Colon (tissue), 2 donors: ENCODE results near the gene ILDR1.
A peak's percentile ranks its signal among the peaks of the same experiment; 100 is the strongest.

Experiments used
- FAIRE-seq: peaks from 2 replicates; lab custom pipeline; 2012; peaks lifted over from hg19 to GRCh38; lab: Jason Lieb, UNC
- donor health status: control.
- donor health status: control.

The ILDR1 gene

GRCh38 chr3:121992601-121993560 is 29.2 kb downstream of the ILDR1 start:
- no peak for FAIRE-seq

DNA sequence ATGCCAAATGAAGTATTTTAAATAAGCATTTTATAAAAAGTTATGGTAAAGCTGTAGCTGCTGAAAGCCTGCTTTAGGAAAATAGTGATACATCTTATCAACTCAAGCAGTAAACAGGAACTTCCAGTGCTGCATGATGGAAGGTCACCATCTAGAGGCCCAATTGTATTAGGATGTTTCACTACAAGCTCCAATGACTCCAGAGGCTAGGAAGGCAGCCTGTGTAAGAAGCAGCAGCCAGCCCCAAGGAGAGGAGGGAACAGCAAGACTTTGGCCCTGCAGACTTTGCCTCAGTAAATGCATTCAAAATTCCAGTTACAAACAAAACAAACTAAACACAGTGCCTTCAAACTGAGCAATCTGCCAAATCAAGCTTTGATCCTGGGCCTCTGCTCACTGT is 32.1 kb downstream of the ILDR1 start:
- no peak for FAIRE-seq

DNA sequence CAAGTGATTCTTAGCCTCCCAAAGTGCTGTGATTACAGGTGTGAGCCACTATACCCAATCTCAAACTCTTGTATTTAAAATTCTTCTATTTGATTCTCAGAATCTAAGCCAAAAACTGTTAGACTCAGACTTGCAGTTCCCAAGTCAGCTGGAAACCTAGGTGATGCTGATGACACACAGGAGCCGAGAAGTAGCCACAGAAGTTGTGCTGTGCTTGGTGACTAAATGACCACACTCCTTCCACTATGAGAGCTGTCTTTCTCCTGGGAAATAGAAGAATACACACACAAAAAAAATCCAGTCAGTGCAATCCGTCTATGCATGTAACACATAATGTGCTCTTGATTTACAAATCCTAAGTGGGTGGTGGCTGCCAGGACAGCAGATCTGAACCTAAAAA is 33.9 kb downstream of the ILDR1 start:
- no peak for FAIRE-seq

- no peak for FAIRE-seq
Observed at GRCh38 chr3:121985846-121986245, 36.2 kb downstream of the ILDR1 start.

DNA sequence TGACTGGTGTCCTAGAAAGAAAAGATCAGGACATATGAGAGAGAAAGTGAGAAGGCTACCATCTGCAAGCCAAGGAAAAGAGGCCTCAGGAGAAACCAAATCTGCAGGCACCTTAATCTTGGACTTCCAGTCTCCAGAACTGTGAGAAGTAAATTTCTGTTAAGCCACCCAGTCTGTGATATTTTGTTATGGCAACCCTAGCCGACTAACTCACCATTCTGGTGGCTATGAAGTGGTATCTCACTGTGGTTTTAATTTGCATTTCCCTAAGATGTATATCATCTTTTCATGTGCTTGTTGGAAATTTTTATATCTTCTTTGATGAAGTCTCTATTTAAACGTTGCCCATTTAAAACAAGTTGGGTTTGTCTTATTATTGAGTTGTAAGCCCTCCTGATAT is 40.6 kb downstream of the ILDR1 start:
- no peak for FAIRE-seq

- no peak for FAIRE-seq
Observed at GRCh38 chr3:121980450-121980796, 41.6 kb downstream of the ILDR1 start.

DNA sequence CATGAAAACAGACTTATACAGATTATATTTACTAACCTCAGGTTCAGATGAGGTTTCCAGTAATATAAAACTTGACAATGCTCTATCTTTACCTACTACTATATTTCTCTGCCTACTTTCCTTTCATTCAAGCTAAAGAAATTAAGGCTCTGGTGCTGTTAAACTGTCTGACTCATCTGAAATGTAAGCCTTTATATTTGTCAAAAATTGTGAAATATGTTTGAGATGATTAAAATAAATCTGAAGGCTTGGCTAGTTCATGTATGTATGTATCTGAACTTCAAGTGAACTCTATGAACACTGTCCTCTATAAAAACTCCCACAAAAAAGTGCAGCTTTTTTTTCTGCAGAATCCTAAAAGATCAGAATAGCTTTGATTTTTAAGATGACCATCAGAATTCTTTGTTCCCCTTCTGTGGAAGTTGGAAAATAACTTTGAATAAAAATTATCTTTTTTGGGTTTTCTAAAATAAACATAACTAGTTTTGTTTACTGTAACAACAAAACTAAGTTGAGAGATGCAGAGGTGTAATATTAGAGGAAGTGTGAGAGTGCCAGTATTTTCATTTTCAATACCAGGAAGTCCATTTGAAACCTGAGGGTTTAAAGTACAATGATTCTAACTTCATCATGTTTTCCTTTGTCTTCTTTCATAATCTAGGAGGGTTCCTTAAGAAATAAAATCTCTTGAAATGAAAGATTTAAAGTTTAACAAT is 42.2 kb downstream of the ILDR1 start:
- FAIRE-seq: peak; percentile 91

- FAIRE-seq: no peak
Observed at GRCh38 chr3:121979246-121979645, 42.8 kb downstream of the ILDR1 start.

- FAIRE-seq: no peak
Observed at GRCh38 chr3:121976727-121977126, 45.3 kb downstream of the ILDR1 start.

DNA sequence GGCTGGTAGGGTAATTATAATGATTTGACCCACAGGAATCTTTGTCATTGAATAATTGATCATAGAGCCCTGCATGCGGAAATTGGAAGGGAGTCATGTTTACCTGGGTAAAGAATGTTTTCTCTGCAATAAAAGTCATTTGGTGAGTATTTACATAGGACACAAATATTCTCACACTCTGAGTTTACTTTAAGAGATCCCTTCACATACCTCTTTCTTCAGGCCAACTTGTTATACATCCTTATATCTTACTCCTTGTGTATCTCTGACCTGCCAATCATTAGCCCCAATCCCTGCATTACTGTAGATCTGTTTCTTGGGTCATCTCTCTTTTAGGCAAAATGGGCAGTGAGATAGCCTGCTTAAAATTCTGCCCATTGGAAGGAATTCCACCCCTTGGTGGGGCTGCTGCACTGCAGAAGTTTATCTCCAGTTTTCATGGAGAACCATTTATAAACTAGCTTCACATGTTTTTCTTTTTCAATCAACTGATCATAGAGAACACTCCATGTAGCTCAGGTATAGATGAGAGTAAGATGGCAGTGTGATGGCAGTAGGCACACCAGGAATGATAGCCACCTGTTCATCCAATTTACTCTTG is 46.2 kb downstream of the ILDR1 start:
- no peak for FAIRE-seq

GRCh38 chr3:121974601-121975111 is 47.4 kb downstream of the ILDR1 start:
- FAIRE-seq: no peak

GRCh38 chr3:121970047-121970446 is 52.0 kb downstream of the ILDR1 start:
- FAIRE-seq: no peak

GRCh38 chr3:121969631-121970030 is 52.4 kb downstream of the ILDR1 start:
- FAIRE-seq: no peak

DNA sequence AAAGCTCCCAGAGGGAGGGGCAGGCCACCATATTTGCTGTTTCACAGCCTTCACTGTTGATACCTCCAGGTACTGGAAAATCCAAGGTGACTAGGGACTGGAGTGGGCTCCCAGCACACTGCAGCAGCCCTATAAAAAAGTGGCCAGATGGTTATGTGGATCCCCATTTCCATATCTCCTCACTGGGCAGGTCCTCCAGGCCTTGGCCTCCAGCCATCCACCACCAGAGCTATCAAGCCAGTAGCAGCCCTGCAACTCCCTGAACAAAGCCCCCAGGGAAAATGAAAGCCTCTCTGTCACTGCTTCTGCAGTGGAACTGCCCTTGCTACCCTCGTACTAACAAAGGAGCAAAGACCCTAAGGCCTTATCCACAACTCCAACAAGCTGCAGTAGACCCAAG is 58.4 kb downstream of the ILDR1 start:
- no peak for FAIRE-seq

DNA sequence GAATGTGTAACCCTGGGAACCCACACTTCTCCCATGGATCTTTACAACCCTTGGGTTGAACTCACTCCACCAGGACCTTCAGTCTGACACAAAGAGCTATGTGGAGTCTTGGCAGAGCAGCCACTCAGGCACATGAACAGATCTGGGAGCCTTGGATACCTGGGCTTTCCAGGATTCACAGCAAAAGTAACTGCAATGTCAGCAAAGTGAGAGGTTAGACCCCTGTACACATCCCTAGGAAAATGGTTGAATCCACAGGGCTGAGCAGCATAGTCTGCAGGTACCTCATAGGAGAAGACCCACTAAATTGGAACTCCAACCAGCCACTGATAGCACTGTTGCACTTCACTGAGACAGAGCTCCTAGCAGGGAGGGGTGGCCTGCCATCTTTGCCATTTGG is 59.6 kb downstream of the ILDR1 start:
- FAIRE-seq: no peak

GRCh38 chr3:121961283-121961682 is 60.8 kb downstream of the ILDR1 start:
- FAIRE-seq: no peak

- no peak for FAIRE-seq
Observed at GRCh38 chr3:121958801-121959200, 63.2 kb downstream of the ILDR1 start.

GRCh38 chr3:121957674-121958415 is 64.2 kb downstream of the ILDR1 start:
- FAIRE-seq: no peak

DNA sequence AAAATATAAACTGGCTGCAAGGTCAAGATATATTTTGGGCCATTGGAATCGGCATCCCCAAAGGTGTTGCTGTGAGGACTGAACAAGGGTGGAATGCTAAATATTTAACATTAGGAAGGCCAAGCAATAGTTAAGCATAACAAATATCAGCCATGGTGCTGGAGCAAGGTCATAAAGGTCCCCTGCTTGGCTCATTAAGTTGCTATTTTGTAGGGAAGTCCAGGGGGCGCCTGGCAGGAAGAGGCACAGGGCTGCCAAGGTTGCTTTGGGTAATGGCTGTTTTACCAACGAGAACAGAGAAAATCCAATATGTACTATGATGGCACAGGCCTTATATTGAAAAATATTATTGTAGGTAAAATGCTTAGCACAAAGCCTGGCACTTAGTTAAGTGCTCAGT is 65.7 kb downstream of the ILDR1 start:
- FAIRE-seq: no peak

- FAIRE-seq: no peak
Observed at GRCh38 chr3:121951291-121951919, 70.6 kb downstream of the ILDR1 start.

DNA sequence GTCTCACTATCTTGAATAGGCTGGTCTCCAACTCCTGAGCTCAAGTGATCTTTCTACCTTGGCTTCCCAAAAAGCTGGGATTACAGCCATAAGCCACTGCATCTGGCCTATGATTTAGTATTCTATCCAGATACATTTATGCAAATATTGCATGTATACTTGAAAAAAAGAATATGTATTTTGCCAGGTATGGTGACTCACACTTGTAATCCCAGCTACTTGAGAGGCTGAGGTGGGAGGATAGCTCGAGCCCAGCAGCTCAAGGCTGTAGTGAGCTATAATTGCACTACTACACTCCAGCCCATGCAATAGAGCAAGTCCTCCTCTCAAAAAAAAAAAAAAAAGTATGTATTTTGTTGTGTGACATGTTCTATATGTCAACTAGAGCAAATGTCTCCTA is 73.4 kb downstream of the ILDR1 start:
- FAIRE-seq: no peak

DNA sequence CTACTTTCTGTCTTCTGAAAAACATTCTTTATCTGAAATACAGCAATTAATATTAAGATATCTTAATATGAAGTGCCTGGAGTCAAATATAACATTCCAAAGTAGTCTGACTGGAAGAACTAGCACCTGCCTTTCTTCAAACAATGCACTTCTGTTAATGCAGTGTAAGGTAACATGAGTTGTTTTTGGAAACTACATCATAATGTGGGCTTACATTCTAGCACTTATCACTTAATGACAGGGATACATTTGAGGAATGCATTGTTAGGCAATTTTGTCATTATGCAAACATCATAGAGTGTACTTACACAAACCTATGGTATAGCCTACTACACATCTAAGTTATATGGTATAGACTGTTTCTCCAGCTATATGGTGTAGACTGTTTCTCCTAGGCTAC is 78.6 kb downstream of the ILDR1 start:
- FAIRE-seq: no peak
